Measurements from ENCODE around the gene IFIT1.
"Not testable (repeated sequence)": the region's sequence is repeated elsewhere in the genome, so short reads cannot be mapped to it uniquely, and the experiment has no call there.

Gene IFIT1

DNA sequence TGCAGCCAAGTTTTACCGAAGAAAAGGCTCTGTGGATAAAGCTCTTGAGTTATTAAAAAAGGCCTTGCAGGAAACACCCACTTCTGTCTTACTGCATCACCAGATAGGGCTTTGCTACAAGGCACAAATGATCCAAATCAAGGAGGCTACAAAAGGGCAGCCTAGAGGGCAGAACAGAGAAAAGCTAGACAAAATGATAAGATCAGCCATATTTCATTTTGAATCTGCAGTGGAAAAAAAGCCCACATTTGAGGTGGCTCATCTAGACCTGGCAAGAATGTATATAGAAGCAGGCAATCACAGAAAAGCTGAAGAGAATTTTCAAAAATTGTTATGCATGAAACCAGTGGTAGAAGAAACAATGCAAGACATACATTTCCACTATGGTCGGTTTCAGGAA, 10.6 kb downstream of the IFIT1 start:
- no peak for DNase-seq

DNA sequence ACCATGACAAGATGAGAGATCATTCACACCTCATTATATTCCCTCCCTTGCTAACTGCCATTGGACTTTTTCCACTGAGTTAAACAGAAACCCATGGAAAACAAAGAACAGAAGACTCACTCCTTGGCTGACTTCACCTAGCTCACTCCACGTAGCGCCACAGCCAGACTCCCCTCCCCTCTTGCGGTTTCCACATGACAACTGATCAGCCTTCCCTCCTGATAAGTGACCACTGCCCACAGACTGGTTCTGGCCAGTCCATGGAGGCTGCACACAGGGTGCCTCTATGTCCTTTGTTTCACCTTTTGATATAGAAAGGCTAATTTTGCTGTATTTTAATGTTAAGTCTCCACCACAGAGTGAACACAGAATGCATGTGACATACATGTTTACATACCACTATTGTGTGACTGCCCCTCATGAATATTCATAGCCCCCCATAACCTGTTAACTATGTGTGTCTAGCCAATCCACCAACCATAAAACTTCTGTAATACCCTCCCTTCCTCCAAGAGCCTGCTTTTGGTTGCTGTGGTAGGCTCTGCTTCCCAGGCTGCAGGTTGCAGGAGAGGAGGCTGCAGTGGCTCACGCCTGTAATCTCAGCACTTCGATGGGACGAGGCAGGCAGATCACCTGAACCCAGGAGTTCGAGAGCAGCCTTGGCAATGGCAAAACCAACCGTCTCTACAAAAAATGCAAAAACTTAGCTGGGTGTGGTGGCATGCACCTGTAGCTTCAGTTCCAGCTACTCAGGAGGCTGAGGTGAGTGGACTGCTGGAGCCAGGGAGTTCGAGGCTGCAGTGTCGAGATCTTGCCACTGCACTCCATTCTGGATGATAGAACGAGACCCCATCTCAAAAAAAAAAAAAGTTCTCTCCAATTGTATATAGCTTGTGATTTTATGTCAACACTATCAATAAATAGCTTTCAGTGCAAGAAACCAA, 12.0 kb downstream of the IFIT1 start:
- DNase-seq = no peak

DNA sequence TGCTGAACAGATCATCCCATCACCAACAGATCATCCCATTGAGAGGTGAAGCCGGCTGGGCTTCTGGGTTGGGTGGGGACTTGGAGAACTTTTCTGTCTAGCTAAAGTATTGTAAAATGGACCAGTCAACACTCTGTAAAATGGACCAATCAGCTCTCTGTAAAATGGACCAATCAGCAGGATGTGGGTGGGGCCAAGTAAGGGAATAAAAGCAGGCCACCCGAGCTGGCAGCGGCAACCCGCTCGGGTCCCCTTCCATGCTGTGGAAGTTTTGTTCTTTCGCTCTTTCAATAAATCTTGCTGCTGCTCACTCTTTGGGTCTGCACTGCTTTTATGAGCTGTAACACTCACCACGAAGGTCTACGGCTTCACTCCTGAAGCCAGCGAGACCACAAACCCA, 13.8 kb downstream of the IFIT1 start:
- DNase-seq = not testable (repeated sequence)

DNA sequence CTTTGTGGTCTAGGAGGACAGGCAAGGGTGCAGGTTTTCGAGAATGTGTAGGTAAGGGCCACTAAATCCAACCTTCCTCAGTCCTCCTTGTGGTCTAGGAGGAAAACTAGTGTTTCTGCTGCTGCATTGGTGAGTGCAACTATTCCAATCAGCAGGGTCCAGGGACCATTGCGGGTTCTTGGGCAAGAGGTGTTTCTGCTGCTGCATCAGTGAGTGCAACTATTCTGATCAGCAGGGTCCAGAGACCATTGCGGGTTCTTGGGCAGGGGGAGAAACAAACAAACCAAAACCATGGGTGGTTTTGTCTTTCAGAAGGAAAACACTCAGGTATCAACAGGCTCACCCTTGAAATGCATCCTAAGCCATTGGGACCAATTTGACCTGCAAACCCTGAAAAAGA, 15.4 kb downstream of the IFIT1 start:
- DNase-seq = not testable (repeated sequence)

DNA sequence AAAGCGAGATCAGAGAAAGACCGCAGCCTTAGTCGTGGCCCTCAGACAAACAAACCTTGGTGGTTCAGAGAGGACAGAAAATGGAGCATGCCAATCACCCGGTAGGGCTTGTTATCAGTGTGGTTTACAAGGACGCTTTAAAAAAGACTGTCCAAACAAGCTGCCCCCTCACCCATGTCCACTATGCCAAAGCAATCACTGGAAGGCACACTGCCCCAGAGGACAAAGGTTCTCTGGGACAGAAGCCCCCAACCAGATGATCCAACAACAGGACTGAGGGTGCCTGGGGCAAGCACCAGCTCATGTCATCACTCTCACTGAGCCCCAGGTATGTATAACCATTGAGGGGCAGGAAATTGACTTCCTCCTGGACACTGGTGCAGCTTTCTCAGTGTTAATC, 16.9 kb downstream of the IFIT1 start:
- DNase-seq = not testable (repeated sequence)

DNA sequence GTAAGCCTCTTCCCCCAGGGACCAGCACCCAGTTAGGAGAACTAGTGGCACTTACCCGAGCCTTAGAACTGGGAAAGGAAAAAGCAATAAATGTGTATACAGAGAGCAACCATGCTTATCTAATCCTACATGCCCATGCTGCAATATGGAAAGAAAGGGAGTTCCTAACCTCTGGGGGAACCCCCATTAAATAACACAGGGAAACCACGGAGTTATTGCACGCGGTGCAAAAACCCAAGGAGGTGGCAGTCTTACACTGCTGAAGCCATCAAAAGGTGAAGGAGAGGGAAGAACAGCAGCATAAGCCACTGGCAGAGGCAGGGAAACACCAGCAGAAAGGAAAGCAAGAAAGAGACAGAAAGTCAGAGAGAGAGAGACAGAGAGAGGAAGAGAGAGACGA, 18.1 kb downstream of the IFIT1 start:
- not testable (repeated sequence) for DNase-seq

DNA sequence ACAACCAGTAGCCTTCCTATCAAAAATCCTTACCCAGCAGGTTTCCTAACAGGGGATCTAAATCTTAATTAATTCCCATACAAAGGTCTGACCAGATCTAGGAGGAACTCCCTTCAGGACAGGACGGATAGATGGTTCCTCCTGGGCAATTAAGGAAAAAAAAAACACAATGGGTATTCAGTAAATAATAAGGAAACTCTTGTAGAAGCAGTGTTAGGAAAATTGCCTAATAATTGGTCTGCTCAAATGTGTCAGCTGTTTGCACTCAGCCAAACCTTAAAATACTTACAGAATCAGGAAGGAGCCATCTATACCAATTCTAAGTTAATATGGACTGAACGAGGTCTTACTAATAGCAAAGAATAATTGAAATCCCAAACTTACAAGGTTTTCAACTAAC, 18.7 kb downstream of the IFIT1 start:
- not testable (repeated sequence) for DNase-seq

DNA sequence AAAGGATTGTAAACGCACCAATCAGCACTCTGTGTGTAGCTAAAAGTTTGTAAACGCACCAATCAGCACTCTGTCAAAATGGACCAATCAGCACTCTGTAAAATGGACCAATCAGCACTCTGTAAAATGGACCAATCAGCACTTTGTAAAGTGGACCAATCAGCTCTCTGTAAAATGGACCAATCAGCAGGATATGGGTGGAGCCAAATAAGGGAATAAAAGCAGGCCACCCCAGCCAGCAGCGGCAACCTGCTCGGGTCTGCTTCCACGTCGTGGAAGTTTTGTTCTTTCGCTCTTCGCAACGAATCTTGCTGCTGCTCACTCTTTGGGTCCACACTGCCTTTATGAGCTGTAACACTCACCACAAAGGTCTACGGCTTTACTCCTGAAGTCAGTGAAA, 19.9 kb downstream of the IFIT1 start:
- DNase-seq = peak; percentile 68 to 74

DNA sequence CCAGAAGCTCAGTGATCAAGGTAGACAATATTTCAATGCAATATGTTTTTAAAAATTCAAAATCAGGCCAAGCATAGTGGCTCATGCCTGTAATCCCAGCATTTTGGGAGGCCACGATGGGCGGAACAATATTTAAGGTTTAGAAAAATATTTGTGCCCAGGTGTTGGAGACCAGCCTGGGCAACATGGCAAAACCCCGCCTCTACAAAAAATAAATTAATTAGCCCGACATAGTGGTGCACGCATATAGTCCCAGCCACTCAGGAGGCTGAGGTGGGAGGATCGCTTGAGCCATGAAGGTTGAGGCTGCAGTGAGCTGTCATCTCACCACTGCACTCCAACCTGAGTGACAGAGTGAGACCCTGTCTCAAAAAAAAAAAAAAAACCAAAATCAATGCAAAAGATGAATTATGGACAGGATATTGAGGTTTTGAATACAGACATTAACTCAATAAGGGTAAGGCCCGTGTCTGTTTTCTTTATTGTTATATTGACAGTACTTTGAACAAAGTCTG, 21.0 kb downstream of the IFIT1 start:
- peak in 1 of 2 donors; percentile 44 for DNase-seq

DNA sequence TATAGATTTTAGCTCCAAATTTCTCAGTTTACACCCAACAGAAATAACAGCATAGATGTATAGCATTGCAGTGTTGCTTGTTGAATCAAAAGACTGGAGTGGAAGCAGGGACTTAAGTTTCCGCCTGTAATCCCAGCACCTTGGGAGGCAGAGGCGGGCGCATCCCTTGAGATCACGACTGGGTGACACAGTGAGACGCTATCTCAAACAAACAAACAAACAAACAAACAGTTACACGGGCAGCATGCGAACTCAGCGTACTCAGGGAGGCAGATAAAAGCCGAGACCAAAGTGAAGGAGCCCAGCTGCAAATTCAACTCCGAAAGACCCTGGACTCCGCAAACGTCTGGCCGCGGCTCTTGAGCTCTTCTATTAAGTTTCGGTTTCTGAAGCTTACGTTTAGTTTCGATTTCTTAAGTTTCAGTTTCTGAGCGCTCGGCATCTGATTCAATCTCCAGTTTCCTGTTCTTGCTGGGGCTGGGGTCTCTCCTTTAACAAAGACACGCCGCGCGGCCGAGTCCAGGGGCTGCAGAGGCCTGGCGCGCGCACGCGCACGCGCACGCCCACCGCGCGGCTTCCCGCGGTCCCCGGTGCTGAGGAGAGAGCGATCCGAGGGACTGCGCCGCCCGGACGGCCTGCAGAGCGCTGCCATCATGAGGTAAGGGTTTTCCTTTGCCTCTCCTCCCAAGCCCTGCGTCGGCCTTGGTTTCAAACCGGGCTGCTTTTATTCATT, 21.9 kb downstream of the IFIT1 start, which contains the start of gene IFIT5:
Gene IFIT5, plus strand, starts transcription at position 423 of the 733 bp plus-strand sequence. Its CDS starts 231 bp downstream, at position 654.
- peak; percentile 86 to 94 for DNase-seq

DNA sequence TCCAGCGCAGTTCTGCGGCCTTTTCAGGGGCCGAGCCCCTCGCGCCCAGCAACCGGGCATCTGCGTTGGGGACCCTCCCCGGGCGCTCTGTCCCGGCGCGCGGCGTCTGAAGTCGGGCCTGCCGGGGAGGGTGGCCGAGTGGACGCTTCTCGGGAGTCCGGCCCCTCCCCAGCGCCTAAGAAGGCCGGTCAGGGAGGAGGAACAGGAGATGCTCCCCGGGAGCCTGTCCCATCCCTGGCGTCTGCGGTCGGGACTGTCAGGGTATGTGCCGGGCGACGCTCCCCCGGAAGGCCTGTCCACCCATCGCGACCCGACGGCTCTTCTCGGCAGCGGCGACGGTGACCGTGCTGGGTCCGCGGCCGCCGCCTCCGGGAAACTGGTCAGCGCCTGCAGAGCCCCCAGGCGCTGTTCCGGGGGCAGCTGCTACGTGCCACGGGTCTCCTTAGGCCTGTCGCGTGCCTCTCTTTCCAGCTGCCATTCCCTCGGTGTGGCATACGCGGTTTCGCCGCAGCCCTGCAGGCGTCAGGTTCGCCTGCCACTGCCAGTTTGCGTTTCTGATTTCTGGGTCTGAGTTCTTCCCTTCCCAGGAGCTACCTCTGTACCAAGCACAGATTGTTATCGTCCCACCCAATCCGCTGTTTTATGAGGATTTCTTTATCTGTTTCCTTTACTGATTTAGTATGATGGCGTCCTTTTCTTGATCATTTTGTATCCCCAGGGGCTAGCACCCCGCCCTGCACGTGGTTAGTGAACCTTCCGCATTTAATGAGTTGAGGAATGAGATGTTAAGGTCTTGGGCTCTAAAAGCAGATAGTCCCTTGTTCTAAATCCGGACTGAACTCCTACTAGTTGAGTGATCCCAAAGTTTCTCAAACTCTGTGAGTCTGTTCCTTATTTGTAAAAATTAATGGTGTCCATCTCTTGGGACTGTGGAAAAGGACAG, 22.7 kb downstream of the IFIT1 start:
- DNase-seq = peak; percentile 68 to 80

DNA sequence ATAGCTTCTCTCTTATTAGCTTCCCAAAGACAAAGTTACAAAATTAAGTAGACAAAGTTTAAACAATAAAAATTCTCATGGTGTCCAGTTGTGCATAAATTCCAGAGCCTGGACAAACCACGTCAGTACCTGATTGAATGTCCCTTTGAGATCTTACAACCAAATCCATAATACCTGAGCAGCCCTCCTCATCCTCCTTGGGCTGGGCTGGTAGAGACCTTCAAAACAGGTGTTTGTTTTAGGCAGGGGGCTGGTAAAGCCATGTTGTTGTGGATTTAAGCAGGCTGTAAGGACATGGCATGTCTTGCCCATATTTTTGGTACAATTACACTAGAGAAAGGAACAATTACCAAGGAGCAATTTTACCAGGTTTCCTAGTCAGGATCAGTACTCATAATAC, 24.0 kb downstream of the IFIT1 start:
- DNase-seq = no peak

DNA sequence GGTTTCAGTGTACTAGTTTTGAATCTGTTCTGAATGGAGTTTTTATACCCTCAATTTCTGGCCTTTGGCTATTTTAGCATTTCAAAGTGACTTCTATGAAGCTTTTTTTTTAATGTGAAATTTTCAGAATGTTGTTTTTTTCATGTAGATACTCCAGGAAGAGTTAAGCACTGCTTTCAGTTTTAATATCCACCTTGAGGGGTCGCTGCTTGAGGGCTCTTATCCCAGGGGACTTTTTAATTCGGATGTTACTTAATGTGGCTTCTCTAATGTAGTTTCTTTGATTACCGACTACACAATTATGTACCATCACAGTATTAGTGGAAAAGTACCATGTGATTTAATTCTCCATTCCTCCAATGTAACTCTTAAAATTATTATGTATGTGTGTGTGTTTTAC, 27.1 kb downstream of the IFIT1 start:
- peak; percentile 31 to 65 for DNase-seq

DNA sequence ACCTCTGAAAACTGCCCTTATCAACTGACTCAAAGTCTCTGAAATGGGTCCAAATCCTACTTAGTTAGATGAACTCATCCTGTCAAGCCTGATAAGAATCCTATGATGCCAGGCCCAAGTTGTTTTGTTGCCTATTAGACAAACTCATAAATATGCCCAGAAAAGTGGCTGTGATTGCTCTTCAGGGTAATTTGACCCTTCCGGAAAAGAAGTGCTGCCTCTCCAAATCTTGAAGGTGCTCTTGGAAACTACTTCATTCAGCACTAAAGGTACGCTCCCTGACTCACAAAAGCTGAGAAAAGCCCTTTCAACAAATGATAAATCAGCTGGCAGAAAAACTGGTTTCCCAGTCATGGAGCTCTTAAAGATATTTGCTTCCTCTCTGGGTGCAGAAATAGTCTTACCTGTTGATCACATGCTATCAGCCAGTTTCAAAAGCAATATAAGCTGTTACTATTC, 28.6 kb downstream of the IFIT1 start:
- no peak for DNase-seq

DNA sequence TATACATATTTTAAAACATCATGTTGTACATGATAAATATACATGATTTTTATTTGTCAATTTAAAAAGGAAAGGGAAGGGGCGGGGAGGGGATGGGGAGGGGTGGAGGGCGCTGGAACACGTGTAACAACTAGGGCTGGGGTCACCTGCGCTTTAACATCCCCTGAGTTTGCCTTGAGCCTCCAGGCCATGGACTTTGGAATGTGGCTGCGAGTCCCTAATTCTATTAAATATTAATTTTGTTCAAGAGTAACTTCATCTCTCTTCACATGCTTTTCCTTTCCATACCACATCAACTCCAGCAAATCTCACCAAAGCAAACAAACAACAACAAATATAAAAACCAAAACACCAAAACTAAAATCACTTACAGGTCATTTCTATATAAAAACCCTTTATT, 32.6 kb downstream of the IFIT1 start:
- no peak for DNase-seq

DNA sequence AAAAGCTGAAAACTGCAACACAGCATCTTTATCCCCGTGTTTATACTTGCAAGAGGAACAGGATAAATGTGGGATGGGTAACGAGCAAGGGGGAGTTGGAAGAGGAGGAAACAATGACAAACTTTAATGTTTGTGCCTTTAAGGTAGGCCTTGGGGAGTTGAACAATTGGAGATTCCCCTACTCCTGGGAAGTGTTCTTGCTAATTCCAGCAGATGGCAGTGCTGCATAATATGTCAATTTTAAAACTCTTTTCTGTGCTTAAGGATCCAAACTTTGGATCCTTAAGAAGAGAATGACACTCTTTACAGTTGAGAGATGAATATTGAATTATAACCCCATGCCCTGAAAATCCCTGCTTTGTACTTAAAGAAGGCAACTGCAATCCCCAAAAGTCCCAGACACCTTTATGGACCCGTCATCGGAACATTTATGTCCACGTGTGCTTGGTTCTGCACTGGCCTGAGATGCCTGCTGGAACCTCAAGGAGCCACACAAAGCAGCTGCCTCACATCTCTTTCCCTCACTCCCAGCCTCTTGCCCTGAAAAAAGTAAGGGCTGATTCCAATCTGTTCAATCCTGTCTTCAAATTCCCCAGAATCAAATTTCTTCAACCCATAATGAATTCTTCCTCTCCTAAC, 33.9 kb downstream of the IFIT1 start:
- peak in 1 of 2 donors; percentile 49 for DNase-seq

DNA sequence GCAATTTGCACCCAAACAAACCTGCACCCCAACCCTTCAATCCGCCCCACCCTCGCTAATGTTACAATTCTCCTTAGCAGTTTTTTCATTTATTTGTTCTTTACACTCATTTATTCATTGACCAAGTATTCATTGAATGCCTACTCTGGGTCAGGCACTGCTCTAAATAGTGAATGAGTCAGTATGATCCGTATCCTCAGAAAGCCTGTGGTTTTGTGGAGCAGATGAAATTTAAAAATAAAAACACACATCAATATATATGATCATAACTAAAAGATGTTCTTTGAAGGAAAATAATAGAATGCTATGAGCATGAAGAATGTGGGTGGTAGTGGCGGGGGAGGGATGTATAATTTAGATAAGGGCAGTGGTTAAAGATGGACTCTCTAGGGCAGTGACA, 35.2 kb downstream of the IFIT1 start:
- no peak for DNase-seq

DNA sequence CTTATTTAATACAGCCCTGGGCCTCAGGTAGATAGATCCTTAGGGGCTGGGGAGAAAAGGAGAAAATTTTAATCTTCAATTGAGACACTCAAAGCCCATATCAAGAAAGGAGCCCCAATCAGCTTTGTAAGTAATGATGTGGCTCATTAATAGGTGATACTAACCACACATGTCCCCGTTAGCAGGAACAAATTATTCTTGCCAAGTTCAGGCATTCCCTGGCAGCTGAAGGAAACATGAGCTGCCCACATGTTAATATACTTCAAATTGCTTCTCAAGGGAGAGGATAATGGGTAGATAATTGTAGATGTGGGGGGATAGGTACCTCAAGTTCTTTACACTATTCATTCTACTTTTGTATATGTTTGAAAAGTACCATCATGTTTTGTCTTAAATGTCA, 36.5 kb downstream of the IFIT1 start:
- no peak for DNase-seq

DNA sequence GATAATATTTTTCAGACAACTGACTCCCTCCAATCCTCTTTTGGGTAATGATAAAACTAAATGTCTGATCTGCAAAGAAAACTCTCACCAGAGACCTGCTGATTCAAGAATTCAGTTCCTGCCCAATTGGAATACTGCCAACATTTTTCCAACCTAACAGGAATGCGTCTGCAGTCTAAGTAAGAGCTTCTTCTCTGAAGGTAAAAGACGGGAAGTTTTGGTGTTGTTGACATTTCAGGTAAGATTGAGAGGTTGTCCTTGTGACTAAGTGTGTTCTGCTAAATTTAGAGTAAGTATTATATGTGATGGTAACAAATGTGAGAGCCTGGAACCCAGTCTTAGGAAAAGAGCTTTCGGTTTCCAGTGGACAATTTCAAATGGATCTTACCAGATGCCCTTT, 39.6 kb downstream of the IFIT1 start:
- DNase-seq = no peak

DNA sequence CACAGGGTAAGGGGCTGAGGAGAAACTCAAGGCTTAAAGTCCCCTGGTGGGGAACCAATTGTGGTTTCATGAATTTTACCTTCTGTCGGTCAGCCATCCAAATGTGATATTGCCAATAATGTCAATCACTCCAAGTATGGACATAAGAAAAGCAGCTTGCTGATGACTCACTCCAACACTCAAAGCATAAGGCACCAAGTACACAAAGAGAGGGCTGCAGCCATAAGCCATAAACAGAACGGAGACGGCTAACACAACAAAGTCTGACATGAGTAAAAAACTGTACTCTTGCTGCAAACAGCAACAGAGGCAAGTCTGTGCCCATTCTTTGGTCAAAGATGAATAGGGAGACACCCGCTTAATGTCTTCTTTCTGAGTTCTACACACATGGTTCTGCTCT, 46.1 kb downstream of the IFIT1 start:
- no peak for DNase-seq

DNA sequence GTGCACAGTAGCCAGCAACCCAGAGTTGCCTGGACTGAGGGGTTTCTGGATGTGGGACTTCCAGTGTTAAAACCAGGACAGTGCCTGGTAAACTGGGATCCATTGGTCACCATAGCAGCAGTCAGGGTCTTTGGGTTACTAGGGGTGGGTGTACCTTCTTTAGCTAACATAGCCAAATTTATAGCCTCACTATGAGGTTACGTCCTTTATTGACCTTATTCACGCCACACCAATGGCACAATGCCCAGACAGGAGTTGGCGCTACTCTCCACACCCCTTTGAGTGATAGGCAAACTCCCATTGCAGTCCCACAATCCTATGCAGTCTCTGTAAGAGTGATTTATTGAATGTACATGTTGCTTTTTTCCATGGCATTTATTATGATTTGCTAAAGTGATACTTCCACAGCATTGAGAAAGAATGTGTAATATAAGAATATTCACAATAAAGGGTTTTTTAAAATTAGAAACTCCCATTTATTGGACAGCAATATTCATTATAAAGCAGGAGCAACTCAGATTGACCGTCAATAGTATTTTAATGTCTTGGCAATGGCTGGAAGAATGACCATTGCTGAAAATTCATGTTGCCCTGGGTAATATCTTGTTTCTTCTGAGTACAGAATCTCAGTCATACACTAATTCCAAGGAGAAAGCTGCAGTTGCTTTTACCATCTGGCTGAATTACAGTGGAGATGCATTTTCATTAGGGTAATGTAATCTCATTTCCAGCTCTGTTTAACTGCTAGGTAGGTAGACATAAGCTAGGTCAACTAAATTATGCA, 48.0 kb downstream of the IFIT1 start:
- DNase-seq = no peak

Measured in CD4-positive, alpha-beta T cell treated with Interferon alpha-2 for 1 hour (primary cell).